ENCODE measurements around the gene ARL13B.

DNA sequence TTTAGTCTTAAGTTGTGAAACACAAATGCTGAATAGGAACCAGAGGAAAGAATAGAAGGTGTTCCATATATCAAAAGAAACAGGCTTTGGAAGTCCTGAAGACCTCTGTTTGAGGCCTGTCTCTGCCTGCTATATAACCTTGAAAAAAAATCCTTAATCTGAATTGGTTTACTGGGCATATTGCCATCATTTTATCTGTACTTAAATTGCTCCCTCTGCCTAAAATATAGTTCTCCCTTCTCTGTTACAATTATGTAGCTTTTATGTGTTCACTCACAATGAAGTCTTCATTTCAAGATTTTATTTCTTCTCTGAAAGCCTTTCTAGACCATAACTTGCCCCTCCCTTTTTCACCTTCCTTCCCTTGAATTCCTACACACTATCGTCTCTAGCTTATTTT, 21.2 kb downstream of the ARL13B start:
- no peak for TF ChIP-seq EP300 (IDR thresholded peaks at IDR 0.05)
- no peak for TF ChIP-seq CTCF (IDR thresholded peaks at IDR 0.05)

Data from upper lobe of left lung (tissue), 4 donors.